ENCODE data around the gene ZNF76. TPM values are rescaled to one million over a fixed set of nuclear protein-coding genes. Genes with fewer than 3 reads are reported as not detected.

ZNF76 gene
- total and polyA plus RNA-seq, 2 of the 8 experiments (the other 6 are each of a cell fraction or from before 2014, with no cell fraction given), result 17.9 to 23.9 TPM

DNA sequence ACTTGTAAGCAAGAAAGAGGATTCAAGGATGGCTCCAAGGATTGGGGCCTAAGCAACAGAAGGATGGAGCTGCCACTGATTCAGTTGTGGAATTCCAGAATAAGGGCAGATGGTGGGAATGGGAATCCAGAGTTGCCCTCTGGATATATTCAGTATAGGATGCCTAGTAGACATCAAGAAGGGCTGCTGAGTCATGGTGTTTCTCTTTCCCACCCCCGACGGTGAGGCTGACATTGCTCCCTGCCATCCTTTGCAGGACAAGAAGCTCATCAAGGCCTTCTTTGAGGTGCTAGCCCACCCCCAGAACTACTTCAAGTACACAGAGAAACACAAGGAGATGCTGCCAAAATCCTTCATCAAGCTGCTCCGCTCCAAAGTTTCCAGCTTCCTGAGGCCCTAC is 11.2 kb upstream of the ZNF76 start (continued):
- no peak for TF ChIP-seq CHD7 (IDR thresholded peaks at IDR 0.05; ENCODE audit: insufficient replicate concordance, low read length)
